ENCODE measurements around the gene KMT2C.

The KMT2C gene

GRCh38 chr7:152108359-152108758 lies 327.4 kb downstream of the KMT2C start:
- Histone ChIP-seq H3K27me3 (ENCODE audit: low read length) (no peaks in the 10 kb centered on the region), H2AFZ (ENCODE audit: low read depth, low read length, severe bottlenecking) (no peak overlapping the region), H4K20me1 (ENCODE audit: low read depth, low read length) (no peaks in the 10 kb centered on the region), H3K9me2 (replicated peaks; ENCODE audit: insufficient read depth, low read length) (no peaks in the 10 kb centered on the region), H3K9me3 (ENCODE audit: insufficient read depth, low read length) (no peaks in the 10 kb centered on the region), H3F3A (ENCODE audit: insufficient read depth) (no peaks in the 10 kb centered on the region), H3K4me2 (ENCODE audit: low read depth, low read length, poor library complexity, severe bottlenecking) (no peak overlapping the region), H3K9ac (ENCODE audit: low read length) (no peak overlapping the region), H3K27ac (ENCODE audit: low read depth, low read length) (no peak overlapping the region), H3K36me3 (ENCODE audit: low read length) (no peaks in the 10 kb centered on the region), H3K79me2 (ENCODE audit: insufficient read depth, low read length) (no peaks in the 10 kb centered on the region), H3K4me3 (ENCODE audit: insufficient read depth, low read length, poor library complexity, severe bottlenecking) (no peak overlapping the region)
- TF ChIP-seq CTCF (IDR thresholded peaks at IDR 0.05; ENCODE audit: insufficient read depth, low read length, poor library complexity, severe bottlenecking) (no peak), EZH2phosphoT487 (conservative IDR thresholded peaks at IDR 0.05; ENCODE audit: low read length) (no peak)

- Histone ChIP-seq H3K27ac (ENCODE audit: low read depth, low read length) (no peak overlapping the region), H3K4me3 (ENCODE audit: insufficient read depth, low read length, poor library complexity, severe bottlenecking) (no peak overlapping the region), H4K20me1 (ENCODE audit: low read depth, low read length) (no peaks in the 10 kb centered on the region), H3K9me3 (ENCODE audit: insufficient read depth, low read length) (no peaks in the 10 kb centered on the region), H3K27me3 (ENCODE audit: low read length) (no peaks in the 10 kb centered on the region), H3F3A (ENCODE audit: insufficient read depth) (no peaks in the 10 kb centered on the region), H3K9ac (ENCODE audit: low read length) (no peak overlapping the region), H3K9me2 (replicated peaks; ENCODE audit: insufficient read depth, low read length) (no peaks in the 10 kb centered on the region), H3K4me2 (ENCODE audit: low read depth, low read length, poor library complexity, severe bottlenecking) (no peak overlapping the region), H3K79me2 (ENCODE audit: insufficient read depth, low read length) (no peaks in the 10 kb centered on the region), H2AFZ (ENCODE audit: low read depth, low read length, severe bottlenecking) (no peak overlapping the region), H3K36me3 (ENCODE audit: low read length) (no peaks in the 10 kb centered on the region)
- TF ChIP-seq CTCF (IDR thresholded peaks at IDR 0.05; ENCODE audit: insufficient read depth, low read length, poor library complexity, severe bottlenecking) = no peak
- no peak for TF ChIP-seq EZH2phosphoT487 (conservative IDR thresholded peaks at IDR 0.05; ENCODE audit: low read length)
Observed at GRCh38 chr7:152107945-152108344, 327.9 kb downstream of the KMT2C start.

DNA sequence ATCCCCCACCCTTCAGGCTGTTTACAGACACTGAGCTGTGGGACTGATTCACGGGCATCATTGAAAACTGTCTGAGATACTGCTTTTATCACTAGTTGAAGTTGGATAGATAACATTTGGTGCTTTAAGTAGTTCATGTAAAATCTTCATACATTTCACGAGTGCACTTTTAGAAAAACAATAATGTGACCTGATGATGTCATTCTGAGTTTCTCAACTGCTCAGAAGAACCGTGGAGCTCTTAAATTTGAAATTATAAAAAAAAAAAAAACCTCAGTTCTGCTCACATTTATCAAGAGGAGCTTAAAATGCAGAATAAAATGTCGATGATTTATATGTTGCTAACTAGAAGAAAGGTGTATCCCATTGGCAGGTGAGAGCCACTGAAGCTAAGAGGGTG lies 328.8 kb downstream of the KMT2C start:
- H3F3A ChIP-seq (ENCODE audit: insufficient read depth) = no peaks in the 10 kb centered on the region
- no peaks in the 10 kb centered on the region for H3K27me3 ChIP-seq (ENCODE audit: low read length)
- no peaks in the 10 kb centered on the region for H4K20me1 ChIP-seq (ENCODE audit: low read depth, low read length)
- H3K9ac ChIP-seq (ENCODE audit: low read length) = no peak overlapping the region
- TF ChIP-seq CTCF (IDR thresholded peaks at IDR 0.05; ENCODE audit: insufficient read depth, low read length, poor library complexity, severe bottlenecking) (no peak), EZH2phosphoT487 (conservative IDR thresholded peaks at IDR 0.05; ENCODE audit: low read length) (no peak)
- no peak overlapping the region for H2AFZ ChIP-seq (ENCODE audit: low read depth, low read length, severe bottlenecking)
- H3K4me3 ChIP-seq (ENCODE audit: insufficient read depth, low read length, poor library complexity, severe bottlenecking) = no peak overlapping the region
- no peak overlapping the region for H3K27ac ChIP-seq (ENCODE audit: low read depth, low read length)
- H3K4me2 ChIP-seq (ENCODE audit: low read depth, low read length, poor library complexity, severe bottlenecking) = no peak overlapping the region
- no peaks in the 10 kb centered on the region for H3K36me3 ChIP-seq (ENCODE audit: low read length)
- no peaks in the 10 kb centered on the region for H3K79me2 ChIP-seq (ENCODE audit: insufficient read depth, low read length)
- H3K9me2 ChIP-seq (replicated peaks; ENCODE audit: insufficient read depth, low read length) = no peaks in the 10 kb centered on the region
- H3K9me3 ChIP-seq (ENCODE audit: insufficient read depth, low read length) = no peaks in the 10 kb centered on the region
